A549 treated with CORT108297 at 1 μM for 4 hours (cell line): ENCODE measurements around the gene TEX36. TPM values are rescaled to one million over a fixed set of nuclear protein-coding genes. Genes with fewer than 3 reads are reported as not detected.

ENCODE experiments used
- total RNA-seq: library from RNA; stranded (reverse); fragments of 200-300 nt; extraction: Qiagen RNA extraction; gene quantifications from 5 replicates; pipeline ENCODE4 v1.2.3, GENCODE V29; 2022

TEX36 gene, protein sequence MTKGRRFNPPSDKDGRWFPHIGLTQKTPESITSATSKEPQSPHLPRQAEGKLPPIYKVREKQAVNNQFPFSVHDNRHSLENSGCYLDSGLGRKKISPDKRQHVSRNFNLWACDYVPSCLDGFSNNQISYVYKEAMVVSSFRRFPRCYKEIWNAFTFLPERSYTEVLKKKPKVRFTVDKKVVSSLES
- total RNA-seq = not detected in 5 replicates

DNA sequence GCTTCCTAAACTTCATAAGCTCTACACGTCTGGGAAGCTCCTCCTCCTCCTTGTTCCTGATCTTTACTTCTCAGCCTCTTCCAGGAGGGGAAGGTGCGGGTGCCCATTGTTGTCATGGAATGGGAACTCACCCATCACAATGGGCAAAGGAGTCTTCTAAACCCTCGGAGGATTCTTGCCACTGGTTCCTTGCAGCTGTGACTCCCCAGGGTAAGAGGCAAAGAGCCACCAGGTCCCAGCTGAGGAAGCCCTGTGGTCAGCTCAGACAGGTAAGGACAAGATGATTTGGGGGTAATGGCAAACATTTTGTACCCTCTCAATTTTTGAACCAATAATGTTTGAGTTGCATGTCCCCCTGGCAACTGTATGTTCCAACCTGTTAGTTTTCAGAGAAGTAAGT, at the start of gene TEX36:
TEX36 (minus strand) TSS at position 101 of the 400 bp plus-strand sequence. CDS start 174 bp downstream, outside the sequence.

DNA sequence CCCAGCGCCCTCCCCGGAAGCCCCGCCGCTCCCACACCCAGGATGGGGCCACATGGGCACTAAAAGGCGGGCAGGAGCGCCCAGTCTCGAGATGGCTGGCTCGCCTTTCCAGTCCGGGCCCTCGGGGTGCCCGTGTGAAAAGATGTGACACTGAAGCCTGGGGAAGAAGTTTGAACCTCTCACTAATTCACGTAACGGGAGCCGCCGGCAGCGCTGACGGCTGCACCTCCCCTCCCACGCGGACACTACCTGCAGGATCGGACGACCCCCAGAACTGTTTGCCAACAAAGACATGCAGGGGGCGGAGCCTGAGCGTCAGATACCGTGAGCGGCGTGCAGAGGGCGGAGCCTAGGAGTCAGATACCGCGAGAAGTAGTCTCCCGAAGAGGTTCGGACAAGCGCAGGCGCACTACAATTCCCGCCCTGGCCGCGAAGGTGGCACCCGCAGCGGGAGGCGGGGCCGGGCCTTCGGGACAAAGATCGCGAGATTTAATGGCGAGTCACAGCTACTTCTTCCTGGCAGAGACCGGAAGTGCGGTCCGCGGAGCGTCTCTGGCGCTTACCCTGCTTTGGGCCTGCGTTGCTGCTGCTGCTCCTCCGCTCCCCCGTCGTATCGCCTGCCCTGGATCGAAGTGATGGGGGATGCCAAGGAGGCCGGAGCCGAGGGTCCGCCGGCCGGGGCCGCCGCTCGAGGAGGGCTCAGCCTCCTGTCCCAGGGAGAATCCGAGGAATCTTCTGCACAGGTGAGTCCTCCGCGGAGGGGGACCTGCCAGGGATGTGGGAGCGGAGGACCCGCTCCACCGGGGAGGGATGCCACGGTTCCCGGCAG, 36.4 kb upstream of the TEX36 start, which contains the start of gene EDRF1:
EDRF1 (plus strand) TSS at position 537 of the 829 bp plus-strand sequence; CDS start at position 636, 99 bp downstream.

Other genes starting within 250 kb of the TEX36 start
- 14.0 to 19.0 TPM (median 16.8 TPM) in 5 replicates for gene EDRF1, start 36.5 kb upstream of the TEX36 start, total RNA-seq
- gene MMP21, start 92.7 kb upstream of the TEX36 start, total RNA-seq = 0.04 to 0.06 TPM in 2 of 5 replicates, not detected in the others
- gene UROS, start 140.1 kb upstream of the TEX36 start, total RNA-seq = 57.1 to 63.3 TPM (median 59.2 TPM) in 5 replicates
- 108 to 147 TPM (median 109 TPM) in 5 replicates for gene BCCIP, start 140.4 kb upstream of the TEX36 start, total RNA-seq
- 32.7 to 44.0 TPM (median 42.2 TPM) in 5 replicates for gene DHX32, start 198.1 kb upstream of the TEX36 start, total RNA-seq
- 2.5 to 4.0 TPM (median 2.8 TPM) in 5 replicates for gene FANK1, start 213.4 kb upstream of the TEX36 start, total RNA-seq